ENCODE data around the gene PDZD2. TPM values are rescaled to one million over a fixed set of nuclear protein-coding genes. Genes with fewer than 3 reads are reported as not detected.

The PDZD2 gene
- total and polyA plus RNA-seq, 12 donors = 2.2 to 10.3 (median 5.0) TPM

GRCh38 chr5:31888564-31888963 lies 249.6 kb downstream of the PDZD2 start:
- Histone ChIP-seq H3K36me3 (replicated peaks in 1 of 2) (no peaks in the 10 kb centered on the region), H3K4me1 (replicated peaks in 1 of 2) (no peaks in the 10 kb centered on the region), H3K27ac (no peak overlapping the region), H3K27me3 (no peaks in the 10 kb centered on the region), H3K4me3 (no peak overlapping the region), H3K9me3 (replicated peaks in 1 of 3) (no peaks in the 10 kb centered on the region)
- no peak for TF ChIP-seq CTCF (IDR thresholded peaks at IDR 0.05)
- TF ChIP-seq POLR2A (IDR thresholded peaks at IDR 0.05) = no peak
- WGBS, 4 donors = 66 to 72% (median 67%) methylated on average over 3 of the region's 3 CpGs
- no peak for DNase-seq
- intact Hi-C loops (cut with DNase I) = no loop called here

DNA sequence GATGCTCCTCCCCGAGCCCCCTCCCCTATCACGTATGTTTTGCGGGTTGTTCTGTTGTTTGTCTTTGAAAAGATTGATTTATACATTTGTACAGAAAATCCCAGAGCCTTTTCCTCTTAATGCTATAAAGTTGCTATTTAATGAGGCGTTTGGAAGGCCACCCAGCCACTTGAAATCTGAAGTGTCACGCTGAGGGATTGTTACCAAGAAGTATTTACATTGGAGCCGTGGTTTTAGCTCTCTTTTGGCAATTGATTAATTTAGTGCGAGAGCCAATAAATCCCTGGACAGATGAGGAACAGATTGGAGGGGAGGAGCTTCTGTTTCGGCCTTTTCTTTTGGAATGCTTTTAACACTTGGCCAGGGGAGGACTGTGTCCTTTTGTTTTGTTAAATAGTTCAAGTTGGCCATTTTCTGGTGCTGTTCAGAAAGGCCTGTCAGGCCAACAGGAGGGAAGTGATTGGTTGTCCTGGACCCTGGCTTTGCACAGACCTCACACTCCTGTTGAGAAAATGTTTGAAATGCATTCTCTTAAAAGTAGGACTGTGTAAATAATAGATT lies 250.2 kb downstream of the PDZD2 start:
- intact Hi-C loops (cut with DNase I) = no loop called here
- H3K27ac ChIP-seq = no peak overlapping the region

GRCh38 chr5:31890046-31890445 lies 251.1 kb downstream of the PDZD2 start:
- intact Hi-C loops (cut with DNase I) = no loop called here
- no peak overlapping the region for H3K4me3 ChIP-seq
- no peaks in the 10 kb centered on the region for H3K27me3 ChIP-seq
- 72 to 87% (median 76%) methylated on average over 7 of the region's 7 CpGs for WGBS, 4 donors
- no peaks in the 10 kb centered on the region for H3K9me3 ChIP-seq (replicated peaks in 1 of 3)
- TF ChIP-seq CTCF (IDR thresholded peaks at IDR 0.05) = no peak
- no peak for TF ChIP-seq POLR2A (IDR thresholded peaks at IDR 0.05)
- no peak for DNase-seq
- no peaks in the 10 kb centered on the region for H3K4me1 ChIP-seq (replicated peaks in 1 of 2)
- H3K36me3 ChIP-seq (replicated peaks in 1 of 2) = no peaks in the 10 kb centered on the region
- H3K27ac ChIP-seq = no peak overlapping the region

More for the DNA sequence above, 250.2 kb downstream of the PDZD2 start:
- Histone ChIP-seq H3K9me3 (replicated peaks in 1 of 3) (no peaks in the 10 kb centered on the region), H3K4me3 (no peak overlapping the region), H3K4me1 (replicated peaks in 1 of 2) (no peaks in the 10 kb centered on the region), H3K36me3 (replicated peaks in 1 of 2) (no peaks in the 10 kb centered on the region), H3K27me3 (no peaks in the 10 kb centered on the region)
- DNase-seq = no peak
- WGBS, 4 donors = 56 to 74% (median 63%) methylated on average over 8 of the region's 8 CpGs
- TF ChIP-seq POLR2A (IDR thresholded peaks at IDR 0.05) (no peak), CTCF (IDR thresholded peaks at IDR 0.05) (no peak)

DNA sequence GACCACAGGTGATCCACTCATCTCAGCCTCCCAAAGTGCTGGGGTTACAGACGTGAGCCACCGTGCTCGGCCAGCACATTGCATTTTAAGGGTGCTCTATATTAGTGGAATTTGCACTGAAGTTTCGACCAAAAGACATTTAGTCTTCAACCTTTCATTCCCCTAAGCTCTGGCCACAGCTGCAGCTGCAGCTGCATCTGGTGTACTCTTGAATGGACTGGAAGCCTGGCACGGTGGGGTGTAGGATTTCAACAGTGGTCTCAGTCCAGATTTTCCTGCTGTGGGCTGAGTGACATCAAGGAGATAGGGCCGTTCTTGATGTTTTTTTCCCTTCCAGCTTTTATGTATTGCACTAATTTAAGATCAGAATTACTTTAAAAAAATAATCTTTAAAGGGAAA lies 255.2 kb downstream of the PDZD2 start:
- H3K4me3 ChIP-seq = no peak overlapping the region
- no peaks in the 10 kb centered on the region for H3K36me3 ChIP-seq (replicated peaks in 1 of 2)
- H3K9me3 ChIP-seq (replicated peaks in 1 of 3) = no peaks in the 10 kb centered on the region
- WGBS, 4 donors = 79 to 86% (median 85%) methylated on average over 6 of the region's 6 CpGs
- H3K4me1 ChIP-seq (replicated peaks in 1 of 2) = no peaks in the 10 kb centered on the region
- TF ChIP-seq CTCF (IDR thresholded peaks at IDR 0.05) (no peak), POLR2A (IDR thresholded peaks at IDR 0.05) (no peak)
- intact Hi-C loops (cut with DNase I) = no loop called here
- no peaks in the 10 kb centered on the region for H3K27me3 ChIP-seq
- DNase-seq = no peak
- no peak overlapping the region for H3K27ac ChIP-seq
